A549 (cell line): Measurements from ENCODE around the gene CBR4.

ENCODE experiments used
- BCL3 ChIP-seq: fragments of >200 bp; sonication (Bioruptor Twin); formaldehyde crosslinking; IDR thresholded peaks from 3 replicates; pipeline ENCODE4 v1.6.1; 2016
- ELK1 ChIP-seq: fragments of 150-350 bp; IDR thresholded peaks from 2 replicates; pipeline ENCODE4 v1.6.1; 2014; ENCODE audit warnings: low read depth, mild to moderate bottlenecking, low read length
- TP53 ChIP-seq: fragments of 250-450 bp; sonication (Bioruptor Pico); IDR thresholded peaks from 2 replicates; pipeline ENCODE4 v1.5.0; 2021; ENCODE audit warnings: mild to moderate bottlenecking, moderate library complexity
- TF ChIP-seq, protein P1 (sequence below): fragments of >200 bp; sonication (Bioruptor Twin); formaldehyde crosslinking; IDR thresholded peaks from 3 replicates; pipeline ENCODE4 v1.5.1; 2016

DNA sequence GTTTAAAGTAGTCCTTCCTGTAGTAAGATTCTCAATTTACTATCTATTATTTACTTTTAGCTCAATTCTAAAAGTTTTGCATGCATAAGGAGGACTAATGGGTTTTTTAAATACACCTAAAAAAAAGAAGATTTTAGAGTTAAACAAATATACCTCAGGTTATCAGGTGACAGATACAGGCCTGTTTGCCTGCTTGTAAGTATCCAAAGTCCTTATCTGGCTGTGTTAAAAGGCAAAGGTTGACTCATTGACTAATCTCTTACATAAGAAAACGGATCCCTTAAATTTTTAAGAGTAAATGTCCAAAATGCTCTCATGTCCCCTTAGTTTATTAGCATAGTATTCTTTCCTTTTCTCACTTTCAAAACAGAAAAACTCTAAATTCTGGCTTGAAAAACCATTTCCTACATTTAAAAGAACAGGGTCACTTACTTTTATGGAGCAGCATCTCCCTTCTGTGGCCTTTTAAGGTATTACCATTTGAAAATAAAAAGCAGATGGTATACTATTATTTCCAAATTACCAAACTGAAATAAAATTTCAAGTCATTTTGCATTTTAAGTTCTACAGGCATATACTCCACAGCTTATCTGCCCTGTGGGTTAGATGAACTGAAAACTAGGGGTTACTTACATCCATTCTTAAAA lies 4.5 kb downstream of the CBR4 start:
- TF ChIP-seq, protein P1, sequence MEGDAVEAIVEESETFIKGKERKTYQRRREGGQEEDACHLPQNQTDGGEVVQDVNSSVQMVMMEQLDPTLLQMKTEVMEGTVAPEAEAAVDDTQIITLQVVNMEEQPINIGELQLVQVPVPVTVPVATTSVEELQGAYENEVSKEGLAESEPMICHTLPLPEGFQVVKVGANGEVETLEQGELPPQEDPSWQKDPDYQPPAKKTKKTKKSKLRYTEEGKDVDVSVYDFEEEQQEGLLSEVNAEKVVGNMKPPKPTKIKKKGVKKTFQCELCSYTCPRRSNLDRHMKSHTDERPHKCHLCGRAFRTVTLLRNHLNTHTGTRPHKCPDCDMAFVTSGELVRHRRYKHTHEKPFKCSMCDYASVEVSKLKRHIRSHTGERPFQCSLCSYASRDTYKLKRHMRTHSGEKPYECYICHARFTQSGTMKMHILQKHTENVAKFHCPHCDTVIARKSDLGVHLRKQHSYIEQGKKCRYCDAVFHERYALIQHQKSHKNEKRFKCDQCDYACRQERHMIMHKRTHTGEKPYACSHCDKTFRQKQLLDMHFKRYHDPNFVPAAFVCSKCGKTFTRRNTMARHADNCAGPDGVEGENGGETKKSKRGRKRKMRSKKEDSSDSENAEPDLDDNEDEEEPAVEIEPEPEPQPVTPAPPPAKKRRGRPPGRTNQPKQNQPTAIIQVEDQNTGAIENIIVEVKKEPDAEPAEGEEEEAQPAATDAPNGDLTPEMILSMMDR: peak; percentile 41; the same call in 2 of the 3 replicates
- TF ChIP-seq ELK1 (no peak), BCL3 (no peak), TP53 (CRISPR knock-in tag) (no peak)
